GM12873 (cell line): ENCODE measurements around the gene FAM83G.

Experiments
- CTCF ChIP-seq: IDR thresholded peaks from 2 replicates; pipeline ENCODE4 v1.5.1; 2012; ENCODE audit warnings: low read depth, mild to moderate bottlenecking, moderate library complexity, low read length, control low read depth; ENCODE audit not compliant: insufficient read depth; ENCODE audit errors: missing control alignments

The FAM83G gene

GRCh38 chr17:19011581-19011980, 7.0 kb upstream of the FAM83G start:
- TF ChIP-seq CTCF, result no peak

GRCh38 chr17:19010729-19011505, 6.4 kb upstream of the FAM83G start:
- no peak for TF ChIP-seq CTCF

GRCh38 chr17:19009970-19010369, 5.4 kb upstream of the FAM83G start:
- TF ChIP-seq CTCF, result no peak

- TF ChIP-seq CTCF, result no peak
Observed at GRCh38 chr17:19006698-19007097, 2.1 kb upstream of the FAM83G start.

GRCh38 chr17:19005789-19006430, 1.3 kb upstream of the FAM83G start:
- TF ChIP-seq CTCF, result no peak

- no peak for TF ChIP-seq CTCF
Observed at GRCh38 chr17:19005137-19005773, 691 bp upstream of the FAM83G start.
